HG02981 (cell line): ENCODE results near the gene DGCR6L.
"Not testable (repeated sequence)": the region's sequence is repeated elsewhere in the genome, so short reads cannot be mapped to it uniquely, and the experiment has no call there.

ENCODE experiments used
- ATAC-seq: cut with Tn5 transposase; IDR thresholded peaks from one replicate; pipeline ENCODE4 v1.9.1; 2021; ENCODE audit warnings: mild to moderate bottlenecking, moderate library complexity; ENCODE audit not compliant: unreplicated experiment

Gene DGCR6L

DNA sequence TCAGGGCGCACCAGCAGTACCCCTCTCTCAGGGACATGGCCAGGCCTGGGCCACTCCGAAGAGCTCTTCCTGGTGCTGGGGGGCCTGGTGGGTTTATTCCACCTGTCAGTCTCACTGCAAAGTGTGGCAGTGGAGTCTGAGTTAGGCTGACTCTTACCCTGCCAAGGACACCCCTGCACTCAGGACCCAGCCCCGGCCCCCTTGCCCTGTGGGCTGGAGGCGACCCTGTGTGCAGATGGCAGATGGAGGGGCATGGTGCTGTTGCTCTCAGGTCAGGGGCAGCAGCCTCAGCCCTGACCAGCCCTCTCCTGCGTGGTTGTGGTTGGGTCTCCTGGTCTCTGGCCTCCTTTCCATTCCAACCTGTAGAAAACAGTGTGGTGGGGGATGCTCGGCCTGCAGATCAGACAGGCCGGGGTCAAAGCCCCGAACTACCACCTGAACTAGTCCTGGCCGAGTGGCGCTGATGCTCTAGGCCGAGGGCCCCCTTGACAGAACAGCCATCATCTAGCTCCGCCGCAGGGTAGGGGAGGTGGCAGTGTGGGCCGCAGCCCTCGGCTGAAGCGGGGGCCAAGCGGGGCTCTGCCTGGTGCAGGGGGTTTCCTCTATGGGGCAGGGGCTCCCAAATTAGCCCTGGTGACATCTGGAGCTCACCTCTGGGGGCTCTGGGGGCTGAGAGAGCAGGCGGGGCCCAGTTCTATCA, 41.8 kb downstream of the DGCR6L start:
- ATAC-seq, result not testable (repeated sequence)

GRCh38 chr22:20276468-20276867, 43.4 kb downstream of the DGCR6L start:
- no peak for ATAC-seq

- ATAC-seq, result no peak
These were observed 44.0 kb downstream of the DGCR6L start for GRCh38 chr22:20275836-20276235.

GRCh38 chr22:20275325-20275724, 44.5 kb downstream of the DGCR6L start:
- ATAC-seq, result not testable (repeated sequence)

GRCh38 chr22:20274374-20274773, 45.5 kb downstream of the DGCR6L start:
- not testable (repeated sequence) for ATAC-seq

GRCh38 chr22:20273758-20274181, 46.1 kb downstream of the DGCR6L start:
- no peak for ATAC-seq

DNA sequence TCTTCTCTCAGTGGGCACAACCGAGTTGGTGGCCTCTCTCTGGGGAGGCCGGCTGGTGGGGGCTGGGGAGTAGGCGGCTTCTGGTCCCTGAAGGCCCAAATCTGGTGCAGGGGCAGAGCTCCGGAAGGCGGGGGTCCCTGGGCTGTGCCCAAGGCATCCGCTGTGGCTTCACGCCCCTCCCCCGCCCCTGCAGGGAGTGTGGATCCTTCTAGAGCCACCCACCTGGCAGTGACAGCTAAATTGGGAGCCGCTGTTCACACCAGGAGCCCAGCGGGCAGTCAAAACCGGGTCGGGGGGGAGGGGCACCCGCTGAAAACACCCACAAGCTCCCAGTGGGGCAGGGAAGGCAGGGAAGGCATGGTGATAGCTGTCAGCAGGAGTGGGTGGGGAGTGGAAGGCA, 47.2 kb downstream of the DGCR6L start:
- no peak for ATAC-seq

- ATAC-seq, result no peak
These were observed 47.7 kb downstream of the DGCR6L start for GRCh38 chr22:20272174-20272573.

- no peak for ATAC-seq
These were observed 48.5 kb downstream of the DGCR6L start for GRCh38 chr22:20271114-20271994.

- not testable (repeated sequence) for ATAC-seq
These were observed 49.4 kb downstream of the DGCR6L start for GRCh38 chr22:20270190-20271113.

DNA sequence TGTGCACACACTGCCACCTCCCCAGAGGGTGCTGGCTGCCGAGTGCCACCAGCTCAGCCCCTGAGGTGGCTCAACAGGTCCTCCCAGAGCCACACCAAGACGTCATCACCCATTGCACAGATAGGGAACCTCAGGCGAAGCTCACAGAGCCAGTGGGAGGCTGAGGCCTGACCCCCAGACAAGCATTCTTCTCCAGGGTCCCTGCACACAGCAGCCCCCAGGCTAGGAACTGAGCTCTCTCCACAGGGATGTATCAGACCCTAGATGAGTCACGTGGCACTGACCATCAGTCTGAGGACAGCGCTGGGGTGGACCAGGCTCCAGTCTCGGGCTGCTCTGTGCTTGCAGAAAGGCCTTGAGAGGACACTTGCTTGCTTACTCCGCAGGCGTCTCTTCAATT, 50.2 kb downstream of the DGCR6L start:
- ATAC-seq, result not testable (repeated sequence)

DNA sequence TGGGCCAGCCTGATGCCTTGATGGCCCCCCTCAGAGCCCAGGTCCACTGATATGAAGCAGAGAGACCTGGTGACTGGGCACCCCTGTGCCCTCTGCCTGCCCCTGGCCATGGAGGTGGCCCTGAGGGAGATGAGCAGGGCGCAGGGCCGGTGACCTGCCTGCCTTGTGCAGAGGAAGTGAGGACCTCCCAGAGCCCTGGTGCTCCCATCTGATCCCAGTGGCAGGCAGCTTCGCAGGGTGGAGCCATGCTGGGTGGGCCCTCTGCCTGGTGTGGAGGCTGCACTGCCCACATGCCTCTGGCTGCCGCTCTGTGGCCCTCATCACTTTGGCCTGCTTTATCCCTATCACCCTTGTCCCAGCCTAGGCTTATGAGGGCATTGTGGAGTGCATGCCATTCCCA, 50.7 kb downstream of the DGCR6L start:
- ATAC-seq, result not testable (repeated sequence)

DNA sequence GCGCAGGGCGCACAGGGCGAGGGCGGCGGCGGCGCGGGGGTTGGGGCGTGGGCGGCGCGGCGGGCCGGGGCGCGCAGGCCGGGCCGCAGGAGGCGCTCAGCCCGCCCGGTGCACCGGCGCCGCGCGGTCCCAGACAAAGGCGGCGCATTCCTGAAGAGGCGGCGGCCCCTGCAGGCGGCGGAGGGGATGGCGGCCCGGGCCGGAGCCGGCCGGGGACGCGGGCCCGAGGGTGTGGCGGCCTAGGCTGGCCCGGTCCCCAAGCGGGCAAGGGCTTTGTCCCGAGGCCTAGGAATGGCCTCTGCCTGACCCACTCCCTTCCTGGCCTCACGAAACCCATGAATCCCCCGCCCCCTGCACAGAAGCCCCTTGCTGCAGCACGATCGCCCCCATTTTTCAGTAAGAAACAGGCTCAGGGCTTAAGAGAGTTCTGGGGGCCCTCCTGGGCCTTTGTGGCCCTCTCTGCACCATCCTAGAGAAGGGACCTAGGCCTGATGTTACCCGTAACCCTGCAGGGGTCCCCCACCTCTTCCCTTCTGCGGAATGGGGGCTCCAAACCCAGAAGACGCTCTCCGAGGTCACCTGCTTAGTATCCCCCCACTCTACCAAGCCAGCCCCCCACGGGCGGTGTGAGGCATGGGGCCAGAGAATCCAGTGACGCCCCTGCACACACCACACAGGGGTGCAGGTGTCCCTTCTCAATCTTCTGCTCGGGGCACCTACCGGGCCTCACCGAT, 51.4 kb downstream of the DGCR6L start, which contains the start of gene RTN4R:
Gene RTN4R (minus strand): TSS at position 40 of the 734 bp plus-strand sequence. CDS start 226 bp downstream, outside the sequence.
- no peak for ATAC-seq

DNA sequence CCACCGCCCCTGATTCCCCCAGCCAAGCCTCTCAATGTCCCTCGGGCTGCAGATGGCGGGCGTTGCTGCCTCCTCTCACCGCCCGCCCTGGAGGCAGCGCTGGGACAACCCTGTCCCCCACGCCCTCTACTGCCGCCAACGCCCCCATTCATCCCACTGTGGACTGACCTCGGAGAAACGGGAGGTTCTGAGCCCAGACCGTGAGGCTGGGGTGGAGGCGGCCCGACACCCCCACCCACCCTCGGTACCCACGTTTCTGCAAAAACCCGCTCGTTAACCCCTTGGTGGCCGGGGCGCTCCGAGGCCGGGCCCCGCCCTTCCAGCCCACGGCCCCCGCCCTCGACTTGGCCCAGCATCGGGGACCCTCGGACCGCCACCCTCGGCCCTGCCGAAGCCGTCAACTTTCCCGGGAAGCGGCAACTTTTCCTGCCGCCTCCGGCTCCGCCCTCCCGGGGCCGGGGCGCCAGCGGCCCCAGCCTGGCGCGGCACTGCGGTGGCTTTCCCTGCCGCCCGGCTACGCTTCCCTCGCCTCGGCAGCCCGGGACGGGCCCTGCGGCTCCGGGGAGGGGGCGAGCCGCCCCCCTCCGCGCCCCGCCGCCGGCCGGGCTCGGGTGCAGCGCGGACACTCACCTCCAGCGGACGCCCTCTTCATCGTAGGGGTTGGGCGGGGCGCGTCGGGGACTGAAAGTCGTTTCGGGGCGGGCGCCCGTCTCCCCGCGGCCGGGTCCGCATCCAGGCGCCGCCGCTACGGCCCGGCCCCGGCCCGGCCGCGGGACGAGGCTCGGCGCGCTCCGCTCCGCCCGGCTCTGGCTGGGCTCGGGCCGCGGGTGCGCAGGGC, 52.2 kb downstream of the DGCR6L start:
- no peak for ATAC-seq

- not testable (repeated sequence) for ATAC-seq
These were observed 53.0 kb downstream of the DGCR6L start for GRCh38 chr22:20266667-20267440.

- ATAC-seq, result not testable (repeated sequence)
These were observed 53.8 kb downstream of the DGCR6L start for GRCh38 chr22:20265772-20266666.
